GM12875 (cell line): ENCODE measurements around the gene TUBA1A.
"Not testable (repeated sequence)": the region's sequence is repeated elsewhere in the genome, so short reads cannot be mapped to it uniquely, and the experiment has no call there.

ENCODE experiments used
- H3K4me3 ChIP-seq: one replicate; pipeline ENCODE4 v1.5.1; 2011; ENCODE audit warnings: low read depth, low read length, control low read depth
- CTCF ChIP-seq: IDR thresholded peaks from 2 replicates; pipeline ENCODE4 v1.5.1; 2011; ENCODE audit warnings: low read depth, mild to moderate bottlenecking, control low read depth, inconsistent platforms, low read length, moderate library complexity, borderline replicate concordance; ENCODE audit not compliant: insufficient read depth

Gene TUBA1A

GRCh38 chr12:49165114-49165513 is 23.8 kb downstream of the TUBA1A start:
- no peak for TF ChIP-seq CTCF
- no peak overlapping the region for H3K4me3 ChIP-seq

- not testable (repeated sequence) for H3K4me3 ChIP-seq
Observed at GRCh38 chr12:49161901-49162300, 27.0 kb downstream of the TUBA1A start.

DNA sequence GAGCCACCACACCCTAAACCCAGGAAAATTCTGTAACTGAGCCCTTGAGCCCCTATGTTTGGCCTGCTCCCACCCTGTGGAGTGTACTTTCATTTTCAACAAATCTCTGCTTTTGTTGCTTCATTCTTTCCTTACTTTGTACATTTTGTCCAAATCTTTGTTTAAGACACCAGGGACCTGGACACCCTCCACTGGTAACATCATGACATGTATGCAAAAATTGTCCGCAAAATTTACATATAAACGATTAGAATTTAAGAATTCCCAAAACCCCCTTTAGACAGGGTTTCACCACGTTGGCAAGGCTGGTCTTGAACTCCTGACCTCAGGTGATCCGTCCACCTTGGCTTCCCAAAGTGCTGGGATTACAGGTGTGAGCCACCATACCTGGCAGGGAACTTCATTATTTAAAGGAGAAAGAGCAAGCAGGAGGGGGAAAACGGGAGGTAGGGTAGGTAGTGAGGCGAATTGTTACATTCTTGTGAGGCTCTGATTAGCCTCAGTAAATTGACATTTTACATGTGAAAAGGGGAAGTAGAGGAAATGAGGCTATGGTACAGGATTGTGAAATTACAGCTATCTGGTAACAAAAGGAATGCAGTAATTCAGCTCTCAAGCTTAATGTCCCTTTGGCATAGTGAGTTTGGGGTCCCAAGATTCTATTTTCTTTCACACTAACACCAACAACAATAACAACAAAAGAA is 27.6 kb downstream of the TUBA1A start:
- TF ChIP-seq CTCF = no peak
- no peak overlapping the region for H3K4me3 ChIP-seq

DNA sequence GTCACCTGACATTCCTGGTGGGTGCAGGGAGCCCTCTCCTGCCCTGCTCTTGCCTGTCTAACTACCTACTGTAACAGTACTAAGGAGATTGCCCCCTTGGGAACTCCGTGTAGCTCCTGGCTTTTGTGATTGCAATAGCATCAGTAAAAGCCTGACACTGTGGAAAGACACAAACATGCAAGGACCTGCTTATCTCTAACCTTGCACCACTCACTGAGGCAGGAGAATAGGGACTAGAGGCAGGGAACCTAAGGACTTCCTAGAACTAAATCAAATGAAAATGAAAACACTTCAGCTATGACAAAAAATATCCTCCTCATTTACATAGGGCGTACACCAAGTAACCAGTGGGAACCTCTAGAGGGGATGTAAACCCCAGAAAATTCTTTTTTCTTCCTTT is 28.5 kb downstream of the TUBA1A start:
- no peak for TF ChIP-seq CTCF
- no peak overlapping the region for H3K4me3 ChIP-seq

DNA sequence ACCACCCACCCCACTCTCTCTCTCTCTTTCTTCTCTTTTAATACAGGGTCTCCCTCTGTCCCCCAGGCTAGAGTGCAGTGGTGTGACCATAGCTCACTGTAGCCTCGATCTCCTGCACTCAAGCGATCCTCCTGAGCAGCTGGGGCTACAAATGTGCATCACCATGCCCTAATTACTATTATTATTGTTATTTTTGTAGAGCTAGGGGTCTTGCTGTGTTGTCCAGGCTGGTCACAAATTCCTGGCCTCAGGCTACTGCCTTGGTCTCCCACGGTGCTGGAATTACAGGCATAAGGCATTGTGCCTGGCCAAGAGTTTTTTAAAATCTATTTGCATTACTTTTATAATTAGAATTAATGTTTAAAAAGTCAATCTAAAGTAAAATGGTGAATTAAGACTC is 34.7 kb downstream of the TUBA1A start:
- no peak for TF ChIP-seq CTCF
- no peak overlapping the region for H3K4me3 ChIP-seq

DNA sequence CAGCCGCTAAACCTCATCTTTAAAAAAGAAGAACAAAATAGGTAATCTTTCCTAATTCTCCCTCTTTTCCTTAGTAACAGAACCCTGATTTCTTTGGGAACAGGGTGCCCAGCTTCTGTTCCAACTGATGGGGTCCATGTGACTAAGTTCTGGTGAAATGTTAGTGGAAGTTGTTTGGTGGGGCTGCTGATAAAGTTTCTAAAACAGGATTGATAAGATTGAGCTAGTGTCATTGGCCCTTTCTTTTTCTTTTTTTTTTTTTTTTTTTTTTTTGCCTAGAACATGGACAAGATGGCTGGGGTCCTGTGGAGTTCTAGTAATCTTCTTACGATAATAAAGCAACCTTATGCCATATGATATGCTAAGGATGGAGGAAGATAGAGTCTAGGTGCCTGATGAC is 41.5 kb downstream of the TUBA1A start:
- no peak for TF ChIP-seq CTCF
- no peak overlapping the region for H3K4me3 ChIP-seq

DNA sequence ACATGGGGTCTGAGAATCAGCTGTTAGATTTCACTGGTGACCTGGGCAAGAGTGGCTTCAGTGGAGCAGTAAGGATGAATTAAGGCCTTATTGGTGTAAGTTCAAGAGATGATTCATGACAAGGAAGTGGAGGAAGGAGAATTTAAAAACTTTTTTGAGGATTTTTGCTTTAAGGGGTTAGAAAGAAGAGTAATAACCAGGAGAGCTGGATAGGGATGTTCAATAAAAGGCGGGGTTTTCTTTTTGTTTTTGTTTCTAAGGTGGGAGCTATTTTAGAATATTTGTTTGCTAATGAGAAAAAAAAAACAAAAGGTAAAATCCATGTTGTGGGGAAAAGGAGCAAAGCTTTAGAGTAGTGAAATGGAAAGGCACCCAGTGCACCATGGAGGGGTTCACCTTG is 42.5 kb downstream of the TUBA1A start:
- no peak overlapping the region for H3K4me3 ChIP-seq
- no peak for TF ChIP-seq CTCF
